Left lung (tissue), 10 donors: ENCODE results near the gene SMTNL2. TPM values are rescaled to one million over a fixed set of nuclear protein-coding genes. Genes with fewer than 3 reads are reported as not detected.

Experiments
- ATAC-seq: fragments of 200-7000 bp; cut with Tn5 transposase; one replicate; pipeline ENCODE4 v1.9.1; 2020; ENCODE audit warnings: moderate library complexity
- DNase-seq, 4 donors: peaks; one replicate each; pipeline ENCODE4 v3.0.0-alpha.2; 2013 to 2020
- H3K27ac ChIP-seq, 2 donors: fragments of 200-600 bp; sonication (generic) in 1 of 2; one replicate each; pipeline versions ENCODE4 v1.5.0 to v1.8.0; 2020 to 2021
- H3K27me3 ChIP-seq, 2 donors: fragments of 200-600 bp; sonication (generic) in 1 of 2; one replicate each; pipeline versions ENCODE4 v1.5.0 to v1.8.0; 2020 to 2021
- H3K36me3 ChIP-seq, 2 donors: fragments of 200-600 bp; sonication (generic) in 1 of 2; one replicate each; pipeline versions ENCODE4 v1.5.0 to v1.8.0; 2020 to 2021
- H3K4me1 ChIP-seq, 2 donors: fragments of 200-600 bp; one replicate each; pipeline ENCODE4 v1.8.0; 2021
- H3K4me3 ChIP-seq, 2 donors: fragments of 200-600 bp; sonication (generic) in 1 of 2; one replicate each; pipeline versions ENCODE4 v1.5.0 to v1.8.0; 2020 to 2021; ENCODE audit warnings: mild to moderate bottlenecking in 1 of 2
- H3K9me3 ChIP-seq, 2 donors: fragments of 200-600 bp; sonication (generic) in 1 of 2; one replicate each; pipeline versions ENCODE4 v1.5.0 to v1.8.0; 2020 to 2021
- CTCF ChIP-seq, 2 donors: fragments of 200-600 bp; sonication (generic) in 1 of 2; IDR thresholded peaks; one replicate each; pipeline versions ENCODE4 v1.5.0 to v1.8.0; 2021; ENCODE audit warnings: antibody characterized with exemption in 2 of 2
- intact Hi-C, 2 donors: fragments of 100-400 bp; cut with DNase I; formaldehyde crosslinking; loops; one replicate each; pipeline versions ENCODE4 v1.11.2 to v1.14.2; 2022
- polyA plus RNA-seq, 6 donors: library from polyadenylated mRNA; unstranded; fragments of 120-200 nt; gene quantifications; one replicate each; pipeline ENCODE4 v1.2.1, GENCODE V29; 2013; ENCODE audit not compliant: insufficient read length in 6 of 6
- total RNA-seq, 2 donors: library from RNA; stranded (reverse); fragmentation: NEBNext Ultra II Directional; extraction: Animal tissue kit (Norgen Biotek cat#: 25700); gene quantifications; one replicate each; pipeline ENCODE4 v1.2.1, GENCODE V29; 2021
- donor health status: DM: no; HTN: yes; CAD: no.
- donor health status: DM: no; HTN: no; CAD: no.

The SMTNL2 gene
- total and polyA plus RNA-seq, 8 donors, result 5.5 to 25.8 (median 21.2) TPM

- TF ChIP-seq CTCF (IDR thresholded peaks at IDR 0.05), result no peak
- Histone ChIP-seq H3K27ac (peak overlapping the region in 1 of 2 donors; percentile 57), H3K27me3 (no peaks in the 10 kb centered on the region), H3K36me3 (peaks cover 0 to 92% of the 10 kb centered on the region in 2 donors), H3K4me3 (no peak overlapping the region), H3K9me3 (no peaks in the 10 kb centered on the region), H3K4me1 (peaks cover 6 to 52% of the 10 kb centered on the region in 2 donors)
- intact Hi-C loops, result loop anchor here in 1 of 2 donors (10.0 kb wide), 1 partner anchor 117 kb away; no protein-coding TSS in a partner anchor
- ATAC-seq (no peak), DNase-seq (peak in 2 of 4 donors; percentile 32 to 61)
Measured at GRCh38 chr17:4541328-4542002, 42.9 kb upstream of the SMTNL2 start.

GRCh38 chr17:4542003-4542725 lies 42.2 kb upstream of the SMTNL2 start:
- Histone ChIP-seq H3K27ac (peak overlapping the region in 1 of 2 donors; percentile 57), H3K36me3 (peaks cover 0 to 99% of the 10 kb centered on the region in 2 donors), H3K9me3 (no peaks in the 10 kb centered on the region), H3K4me3 (no peak overlapping the region), H3K27me3 (no peaks in the 10 kb centered on the region), H3K4me1 (peaks cover 4 to 45% of the 10 kb centered on the region in 2 donors)
- TF ChIP-seq CTCF (IDR thresholded peaks at IDR 0.05), result no peak
- no peak for ATAC-seq
- intact Hi-C loops, result loop anchor here in 1 of 2 donors (10.0 kb wide), 1 partner anchor 117 kb away; no protein-coding TSS in a partner anchor
- peak in 1 of 4 donors; percentile 57 for DNase-seq

GRCh38 chr17:4542726-4543191 lies 41.6 kb upstream of the SMTNL2 start:
- H3K4me3 ChIP-seq, result no peak overlapping the region
- no peaks in the 10 kb centered on the region for H3K9me3 ChIP-seq
- ATAC-seq, result no peak
- H3K36me3 ChIP-seq, result peaks cover 0 to 100% of the 10 kb centered on the region in 2 donors
- peaks cover 0 to 39% of the 10 kb centered on the region in 2 donors for H3K4me1 ChIP-seq
- no peak overlapping the region for H3K27ac ChIP-seq
- TF ChIP-seq CTCF (IDR thresholded peaks at IDR 0.05), result no peak
- H3K27me3 ChIP-seq, result no peaks in the 10 kb centered on the region
- peak in 1 of 4 donors; percentile 71 for DNase-seq
- intact Hi-C loops, result loop anchor here in 1 of 2 donors (10.0 kb wide), 1 partner anchor 118 kb away; no protein-coding TSS in a partner anchor

- H3K27ac ChIP-seq, result no peak overlapping the region
- H3K4me1 ChIP-seq, result peaks cover 0 to 31% of the 10 kb centered on the region in 2 donors
- ATAC-seq (no peak), DNase-seq (peak in 1 of 4 donors; percentile 71)
- peaks cover 0 to 100% of the 10 kb centered on the region in 2 donors for H3K36me3 ChIP-seq
- no peak for TF ChIP-seq CTCF (IDR thresholded peaks at IDR 0.05)
- intact Hi-C loops, result loop anchor here in 1 of 2 donors (10.0 kb wide), 1 partner anchor 119 kb away; no protein-coding TSS in a partner anchor
- no peaks in the 10 kb centered on the region for H3K9me3 ChIP-seq
- H3K4me3 ChIP-seq, result no peak overlapping the region
- H3K27me3 ChIP-seq, result no peaks in the 10 kb centered on the region
Measured at GRCh38 chr17:4543557-4544026, 40.7 kb upstream of the SMTNL2 start.
